CD14-positive monocyte (primary cell): Measurements from ENCODE around the gene ZNF398. TPM values are rescaled to one million over a fixed set of nuclear protein-coding genes. Genes with fewer than 3 reads are reported as not detected.

Experiments used
- DNase-seq, 3 donors: peaks; one replicate each; pipeline ENCODE4 v3.0.0-alpha.2; 2011 to 2022
- H2AFZ ChIP-seq: 2 replicates; pipeline ENCODE4 v1.6.0; 2012; ENCODE audit warnings: mild to moderate bottlenecking, low read depth, low read length, inconsistent platforms; ENCODE audit not compliant: insufficient read depth, poor library complexity, severe bottlenecking
- H3K27ac ChIP-seq, 2 donors: 1 replicate in 1 of 2; 2 replicates in 1 of 2; pipeline ENCODE4 v1.5.1; 2012 to 2013; ENCODE audit warnings: low read length in 2 of 2, control low read depth in 1 of 2, inconsistent platforms in 1 of 2, low read depth in 1 of 2, mild to moderate bottlenecking in 1 of 2
- H3K27me3 ChIP-seq, 2 donors: one replicate each; pipeline versions ENCODE4 v1.6.0 to v1.6.1; 2011 to 2013; ENCODE audit warnings: low read length in 2 of 2; ENCODE audit not compliant: control insufficient read depth in 2 of 2, insufficient read depth in 2 of 2
- H3K36me3 ChIP-seq, 2 donors: replicated peaks in 1 of 2; 1 replicate in 1 of 2; 2 replicates in 1 of 2; pipeline versions ENCODE4 v1.5.1 to v1.6.1; 2012 to 2013; ENCODE audit warnings: low read length in 2 of 2, control low read depth in 1 of 2, inconsistent platforms in 1 of 2, mild to moderate bottlenecking in 1 of 2; ENCODE audit not compliant: insufficient read depth in 2 of 2, control insufficient read depth in 1 of 2
- H3K4me1 ChIP-seq, 2 donors: 1 replicate in 1 of 2; 2 replicates in 1 of 2; pipeline versions ENCODE4 v1.5.1 to v1.6.1; 2012 to 2013; ENCODE audit warnings: low read length in 2 of 2, control low read depth in 1 of 2, inconsistent platforms in 1 of 2, mild to moderate bottlenecking in 1 of 2, moderate library complexity in 1 of 2; ENCODE audit not compliant: insufficient read depth in 2 of 2, control insufficient read depth in 1 of 2
- H3K4me2 ChIP-seq: replicated peaks from 2 replicates; pipeline ENCODE3; 2012; ENCODE audit warnings: low read length, moderate library complexity, mild to moderate bottlenecking; ENCODE audit not compliant: poor library complexity, severe bottlenecking; ENCODE audit errors: extremely low read depth
- H3K4me3 ChIP-seq, 3 experiments: fragments of 200-600 bp in 1 of 3; sonication (generic) in 1 of 3; replicated peaks in 1 of 3; 1 replicate in 2 of 3; 2 replicates in 1 of 3; pipeline ENCODE4 v1.5.1; 2011 to 2013; ENCODE audit warnings: low read length in 3 of 3, mild to moderate bottlenecking in 3 of 3, control low read depth in 2 of 3, low read depth in 2 of 3, inconsistent platforms in 1 of 3, moderate library complexity in 1 of 3
- H3K79me2 ChIP-seq: 2 replicates; pipeline ENCODE4 v1.6.0; 2012; ENCODE audit warnings: mild to moderate bottlenecking, control low read depth, inconsistent platforms, low read length, moderate library complexity; ENCODE audit not compliant: insufficient read depth
- H3K9ac ChIP-seq: 2 replicates; pipeline ENCODE4 v1.6.0; 2017; ENCODE audit warnings: low read length, mild to moderate bottlenecking; ENCODE audit not compliant: insufficient read depth, poor library complexity, severe bottlenecking
- H3K9me3 ChIP-seq, 2 donors: replicated peaks in 1 of 2; 1 replicate in 1 of 2; 2 replicates in 1 of 2; pipeline versions ENCODE4 v1.5.1 to v1.6.1; 2012 to 2013; ENCODE audit warnings: low read length in 2 of 2, control low read depth in 1 of 2; ENCODE audit not compliant: control insufficient read depth in 1 of 2, insufficient read depth in 1 of 2
- H4K20me1 ChIP-seq: 2 replicates; pipeline ENCODE4 v1.6.0; 2012; ENCODE audit warnings: mild to moderate bottlenecking, low read length, control low read depth, moderate library complexity; ENCODE audit not compliant: insufficient read depth
- H3K27ac Mint-ChIP-seq, 7 donors: one replicate each; pipeline ENCODE4 v1.8.0; 2020; ENCODE audit warnings: mild to moderate bottlenecking in 7 of 7, mixed read lengths in 7 of 7, moderate library complexity in 6 of 7, inconsistent platforms in 2 of 7
- H3K27me3 Mint-ChIP-seq, 3 donors: one replicate each; pipeline ENCODE4 v1.8.0; 2021 to 2022; ENCODE audit warnings: low read depth in 3 of 3, mild to moderate bottlenecking in 3 of 3, mixed read lengths in 3 of 3, moderate library complexity in 3 of 3, inconsistent platforms in 1 of 3
- H3K36me3 Mint-ChIP-seq, 2 donors: one replicate each; pipeline ENCODE4 v1.8.0; 2020; ENCODE audit warnings: mixed read lengths in 2 of 2, inconsistent platforms in 1 of 2, mild to moderate bottlenecking in 1 of 2
- H3K4me1 Mint-ChIP-seq: one replicate; pipeline ENCODE4 v1.8.0; 2020; ENCODE audit warnings: mild to moderate bottlenecking, mixed read lengths
- H3K4me3 Mint-ChIP-seq, 2 donors: one replicate each; pipeline ENCODE4 v1.8.0; 2020; ENCODE audit warnings: mild to moderate bottlenecking in 2 of 2, mixed read lengths in 2 of 2, moderate library complexity in 1 of 2
- H3K9me3 Mint-ChIP-seq, 7 donors: one replicate each; pipeline ENCODE4 v1.8.0; 2020 to 2022; ENCODE audit warnings: mixed read lengths in 7 of 7, mild to moderate bottlenecking in 6 of 7, moderate library complexity in 6 of 7, inconsistent platforms in 2 of 7
- CTCF ChIP-seq: fragments of 200-600 bp; IDR thresholded peaks from one replicate; pipeline ENCODE4 v1.8.0; 2022; ENCODE audit warnings: antibody characterized with exemption, mild to moderate bottlenecking
- WGBS: methylation state at CpG from one replicate; pipeline ENCODE4 v1.1.5; 2013; ENCODE audit warnings: missing lambda C conversion rate; ENCODE audit not compliant: insufficient coverage; 5-methylcytosine and 5-hydroxymethylcytosine counted together
- intact Hi-C, 2 donors: fragments of 100-400 bp; cut with micrococcal nuclease; formaldehyde crosslinking; loops; one replicate each; pipeline versions ENCODE4 v1.15.0 to v1.15.1; 2023
- polyA plus RNA-seq, 3 donors: library from polyadenylated mRNA; depleted of rRNA in 1 of 3; unstranded in 2 of 3; stranded (reverse) in 1 of 3; fragments of 300-500 nt in 2 of 3; fragments of >200 nt in 1 of 3; fragmentation: Illumina TruSeq in 2 of 3; gene quantifications; 1 replicate in 2 of 3; 2 replicates in 1 of 3; pipeline ENCODE4 v1.2.3, GENCODE V29; 2012 to 2021

Gene ZNF398
- polyA plus RNA-seq, 3 donors, result 3.0 to 3.7 (median 3.1) TPM

DNA sequence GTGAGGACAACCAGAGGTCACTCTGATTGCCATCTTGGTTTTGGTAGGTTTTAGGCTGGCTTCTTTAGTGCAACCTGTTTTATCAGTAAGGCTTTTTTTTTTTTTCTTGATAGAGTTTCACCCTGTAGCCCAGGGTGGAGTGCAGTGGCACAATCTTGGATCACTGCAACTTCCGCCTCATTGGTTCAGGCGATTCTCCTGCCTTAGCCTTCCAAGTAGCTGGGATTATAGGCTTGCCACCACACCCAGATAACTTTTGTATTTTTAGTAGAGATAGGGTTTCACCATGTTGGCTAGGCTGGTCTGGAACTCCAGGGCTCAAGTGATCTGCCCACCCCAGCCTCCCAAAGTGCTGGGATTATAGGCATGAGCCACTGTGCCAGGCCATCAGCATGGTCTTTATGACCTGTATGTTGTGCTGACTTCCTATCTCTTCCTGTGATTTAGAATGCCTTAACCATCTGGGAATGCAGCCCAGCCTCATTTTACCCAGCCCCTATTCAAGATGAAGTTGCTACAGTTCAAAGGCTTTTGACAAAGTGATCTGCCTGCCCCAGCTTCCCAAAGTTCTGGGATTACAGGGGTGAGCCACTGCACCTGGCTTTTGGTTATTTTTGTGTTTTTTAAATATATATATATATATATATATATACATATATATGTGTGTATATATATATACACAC, 14.1 kb upstream of the ZNF398 start:
- Histone ChIP-seq H3K36me3 (peaks cover 3 to 17% of the 10 kb centered on the region in 2 donors), H3K4me3 (no peak overlapping the region)
- WGBS, result no CpG with 5 or more reads among the region's 2 CpGs

DNA sequence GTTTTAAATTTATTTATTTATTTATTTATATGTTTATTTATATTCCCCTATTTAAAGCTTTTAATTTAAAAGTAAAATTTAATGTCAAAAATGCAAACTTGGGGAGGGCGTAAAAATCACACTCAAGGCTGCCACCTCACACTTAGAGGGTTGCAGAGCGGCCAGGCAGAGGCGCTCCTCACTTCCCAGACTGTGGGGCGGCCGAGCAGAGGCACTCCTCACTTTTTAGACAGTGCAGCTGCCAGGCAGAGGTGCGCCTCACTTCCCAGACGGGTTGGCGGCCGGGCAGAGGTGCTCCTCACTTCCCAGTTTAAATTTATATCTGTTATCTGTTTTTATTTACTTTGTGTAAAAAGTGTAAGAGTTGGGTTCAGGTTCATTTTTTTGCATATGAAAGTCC, 11.1 kb upstream of the ZNF398 start:
- H3K4me3 Mint-ChIP-seq, result no peak overlapping the region
- Histone ChIP-seq H3K4me2 (no peak overlapping the region), H3K4me1 (no peaks in the 10 kb centered on the region), H2AFZ (no peak overlapping the region), H3K9ac (no peak overlapping the region), H3K9me3 (peaks cover 5% of the 10 kb centered on the region in 2 donors), H3K27ac (no peak overlapping the region), H3K79me2 (no peaks in the 10 kb centered on the region), H4K20me1 (no peaks in the 10 kb centered on the region), H3K4me3 (no peak overlapping the region), H3K36me3 (peaks cover 0 to 6% of the 10 kb centered on the region in 2 donors), H3K27me3 (no peaks in the 10 kb centered on the region)
- no peaks in the 10 kb centered on the region for H3K27me3 Mint-ChIP-seq
- no peak overlapping the region for H3K27ac Mint-ChIP-seq
- 100% methylated on average over 3 of the region's 9 CpGs for WGBS
- no peak for TF ChIP-seq CTCF
- intact Hi-C loops, result no loop called here
- peaks cover 3 to 11% (median 10%) of the 10 kb centered on the region in 7 donors for H3K9me3 Mint-ChIP-seq
- DNase-seq, result no peak
- peaks cover 0 to 12% of the 10 kb centered on the region in 2 donors for H3K36me3 Mint-ChIP-seq
- H3K4me1 Mint-ChIP-seq, result peaks cover 3% of the 10 kb centered on the region

More for the DNA sequence above, 14.1 kb upstream of the ZNF398 start:
- peaks cover 8 to 26% (median 20%) of the 10 kb centered on the region in 7 donors for H3K9me3 Mint-ChIP-seq
- Histone ChIP-seq H3K27ac (no peak overlapping the region), H3K4me2 (no peak overlapping the region), H2AFZ (no peak overlapping the region), H3K4me1 (no peaks in the 10 kb centered on the region), H4K20me1 (no peaks in the 10 kb centered on the region), H3K79me2 (no peaks in the 10 kb centered on the region), H3K27me3 (no peaks in the 10 kb centered on the region), H3K9ac (no peak overlapping the region), H3K9me3 (peaks cover 16 to 17% of the 10 kb centered on the region in 2 donors)
- peaks cover 6 to 30% of the 10 kb centered on the region in 2 donors for H3K36me3 Mint-ChIP-seq
- no peak for TF ChIP-seq CTCF
- intact Hi-C loops, result no loop called here
- H3K27ac Mint-ChIP-seq, result no peak overlapping the region
- H3K4me3 Mint-ChIP-seq, result no peak overlapping the region
- no peaks in the 10 kb centered on the region for H3K4me1 Mint-ChIP-seq
- DNase-seq, result no peak
- H3K27me3 Mint-ChIP-seq, result no peaks in the 10 kb centered on the region
